ENCODE results near the gene PHACTR3.

The PHACTR3 gene

GRCh38 chr20:59577809-59578435, 26.4 kb upstream of the PHACTR3 start:
- Histone ChIP-seq H2AFZ (ENCODE audit: low read depth, low read length) (no peak overlapping the region), H3K9me3 (ENCODE audit: low read length) (no peaks in the 10 kb centered on the region), H3K4me3 (ENCODE audit: low read length) (no peak overlapping the region), H3K4me1 (ENCODE audit: insufficient read depth, low read length) (no peaks in the 10 kb centered on the region), H3K27me3 (ENCODE audit: insufficient read depth, low read length) (peaks cover 57% of the 10 kb centered on the region), H3K36me3 (ENCODE audit: insufficient read depth, low read length) (no peaks in the 10 kb centered on the region)

DNA sequence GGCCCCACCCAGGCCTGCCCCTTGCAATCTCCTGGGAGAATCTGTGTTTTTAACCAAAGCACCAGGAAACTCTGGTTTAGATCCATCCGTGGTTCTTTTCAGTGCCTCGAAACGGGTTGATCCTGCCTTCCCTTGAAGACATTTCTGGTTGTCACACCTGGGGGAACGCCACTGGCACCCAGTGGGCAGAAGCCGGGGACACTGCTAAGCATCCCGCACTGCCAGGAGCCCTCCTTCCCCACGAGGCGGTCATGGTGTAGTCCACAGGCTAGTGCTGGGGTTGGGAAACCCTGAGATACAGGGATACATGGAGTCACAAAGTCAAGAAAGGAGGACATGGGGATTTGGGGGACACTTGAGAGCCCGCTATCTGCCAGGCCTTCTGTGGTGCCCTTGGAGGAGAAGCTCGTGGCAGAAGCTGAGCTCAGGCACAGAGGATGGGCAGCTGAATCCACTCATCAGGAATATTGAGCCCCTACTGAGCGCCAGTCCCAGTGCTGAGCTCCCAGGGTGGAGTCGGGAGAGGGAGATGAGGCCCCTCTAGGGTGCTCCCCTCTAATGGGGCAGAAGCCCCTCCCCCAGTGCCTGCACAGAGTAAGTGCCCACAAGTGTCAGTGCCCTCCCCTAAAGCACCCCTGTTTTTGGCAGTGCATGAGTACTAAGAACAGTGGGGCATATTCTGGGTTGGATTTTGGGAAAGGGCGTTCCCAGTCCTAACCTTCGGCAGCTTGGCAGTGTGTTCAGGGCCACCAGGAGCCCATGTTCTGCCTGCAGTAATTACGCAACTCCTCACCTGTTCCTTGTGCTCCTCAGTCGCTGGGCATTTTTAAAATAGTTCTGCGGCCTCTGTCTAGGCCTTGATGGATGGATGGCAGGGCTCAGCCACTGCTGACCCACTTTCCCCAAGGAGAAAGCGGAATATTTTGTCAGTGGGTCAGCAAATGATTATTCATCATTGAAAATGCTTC, 25.6 kb upstream of the PHACTR3 start:
- no peak overlapping the region for H2AFZ ChIP-seq (ENCODE audit: low read depth, low read length)
- H3K4me3 ChIP-seq (ENCODE audit: low read length), result no peak overlapping the region
- no peaks in the 10 kb centered on the region for H3K9me3 ChIP-seq (ENCODE audit: low read length)
- H3K4me1 ChIP-seq (ENCODE audit: insufficient read depth, low read length), result no peaks in the 10 kb centered on the region
- no peaks in the 10 kb centered on the region for H3K36me3 ChIP-seq (ENCODE audit: insufficient read depth, low read length)
- H3K27me3 ChIP-seq (ENCODE audit: insufficient read depth, low read length), result peaks cover 50% of the 10 kb centered on the region

DNA sequence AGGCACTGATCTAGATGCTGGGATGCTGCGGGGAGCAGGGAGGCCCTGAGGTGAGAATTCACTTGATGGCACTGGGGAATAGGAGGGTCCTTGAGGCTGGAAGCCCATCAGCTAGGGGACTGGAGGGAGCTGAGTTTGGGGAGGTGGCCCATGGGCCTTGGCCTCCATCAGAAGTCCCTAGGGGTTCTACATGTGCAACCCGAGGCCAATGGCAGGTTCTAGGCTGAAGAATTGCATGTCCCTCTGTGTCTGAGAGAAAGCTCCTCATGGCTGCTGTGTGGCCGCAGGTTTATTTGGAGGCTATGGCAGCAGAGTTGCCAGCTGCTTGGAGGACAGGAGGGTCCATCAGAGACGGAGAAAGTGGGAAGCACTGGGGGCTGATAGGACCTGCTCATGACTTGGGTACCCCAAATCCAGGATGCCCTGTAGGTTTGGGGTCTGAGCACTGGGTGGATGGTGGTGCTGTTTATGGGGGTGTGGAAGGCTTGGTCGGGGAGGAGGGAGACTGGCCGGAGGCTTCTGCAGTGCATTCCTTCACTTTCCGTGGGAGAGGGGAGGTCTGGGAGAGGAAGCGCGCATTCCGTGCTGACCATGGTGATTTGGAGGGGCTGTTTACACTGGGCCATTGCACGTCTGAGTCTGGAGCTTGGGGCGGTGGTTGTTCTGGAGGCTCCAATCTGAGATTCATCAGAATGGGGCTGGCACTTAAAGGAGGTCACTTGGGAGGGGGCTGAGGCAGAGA, 24.8 kb upstream of the PHACTR3 start:
- Histone ChIP-seq H3K27me3 (ENCODE audit: insufficient read depth, low read length) (peaks cover 55% of the 10 kb centered on the region), H3K36me3 (ENCODE audit: insufficient read depth, low read length) (no peaks in the 10 kb centered on the region), H3K9me3 (ENCODE audit: low read length) (no peaks in the 10 kb centered on the region), H2AFZ (ENCODE audit: low read depth, low read length) (no peak overlapping the region), H3K4me1 (ENCODE audit: insufficient read depth, low read length) (no peaks in the 10 kb centered on the region), H3K4me3 (ENCODE audit: low read length) (no peak overlapping the region)

- Histone ChIP-seq H3K4me3 (ENCODE audit: low read length) (no peak overlapping the region), H3K4me1 (ENCODE audit: insufficient read depth, low read length) (no peaks in the 10 kb centered on the region), H3K27me3 (ENCODE audit: insufficient read depth, low read length) (peaks cover 48% of the 10 kb centered on the region), H2AFZ (ENCODE audit: low read depth, low read length) (no peak overlapping the region), H3K9me3 (ENCODE audit: low read length) (no peaks in the 10 kb centered on the region), H3K36me3 (ENCODE audit: insufficient read depth, low read length) (no peaks in the 10 kb centered on the region)
These were observed 24.0 kb upstream of the PHACTR3 start for GRCh38 chr20:59580146-59580946.

DNA sequence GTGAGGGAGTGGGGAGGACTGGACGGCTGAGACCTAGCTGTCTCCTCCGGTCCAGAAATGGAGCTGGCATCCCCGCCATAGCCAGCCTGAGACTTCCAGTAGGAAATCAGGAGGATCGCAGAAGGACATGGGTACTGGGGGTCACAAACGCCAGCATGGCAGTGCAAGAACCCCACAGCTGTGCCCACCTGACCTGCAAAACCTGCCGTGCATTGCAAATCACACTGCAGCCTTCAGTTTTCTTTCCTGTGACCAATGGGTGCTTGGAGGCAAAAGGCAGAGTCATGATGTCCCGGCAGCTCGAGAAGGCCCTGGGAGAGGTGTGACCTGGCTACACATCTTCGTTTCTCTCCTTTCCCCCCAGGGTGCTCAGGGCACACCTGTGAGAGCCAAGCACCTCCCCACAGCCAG, 23.3 kb upstream of the PHACTR3 start:
- H3K9me3 ChIP-seq (ENCODE audit: low read length), result no peaks in the 10 kb centered on the region
- H3K4me3 ChIP-seq (ENCODE audit: low read length), result no peak overlapping the region
- H3K27me3 ChIP-seq (ENCODE audit: insufficient read depth, low read length), result peaks cover 41% of the 10 kb centered on the region
- H2AFZ ChIP-seq (ENCODE audit: low read depth, low read length), result no peak overlapping the region
- no peaks in the 10 kb centered on the region for H3K4me1 ChIP-seq (ENCODE audit: insufficient read depth, low read length)
- no peaks in the 10 kb centered on the region for H3K36me3 ChIP-seq (ENCODE audit: insufficient read depth, low read length)

DNA sequence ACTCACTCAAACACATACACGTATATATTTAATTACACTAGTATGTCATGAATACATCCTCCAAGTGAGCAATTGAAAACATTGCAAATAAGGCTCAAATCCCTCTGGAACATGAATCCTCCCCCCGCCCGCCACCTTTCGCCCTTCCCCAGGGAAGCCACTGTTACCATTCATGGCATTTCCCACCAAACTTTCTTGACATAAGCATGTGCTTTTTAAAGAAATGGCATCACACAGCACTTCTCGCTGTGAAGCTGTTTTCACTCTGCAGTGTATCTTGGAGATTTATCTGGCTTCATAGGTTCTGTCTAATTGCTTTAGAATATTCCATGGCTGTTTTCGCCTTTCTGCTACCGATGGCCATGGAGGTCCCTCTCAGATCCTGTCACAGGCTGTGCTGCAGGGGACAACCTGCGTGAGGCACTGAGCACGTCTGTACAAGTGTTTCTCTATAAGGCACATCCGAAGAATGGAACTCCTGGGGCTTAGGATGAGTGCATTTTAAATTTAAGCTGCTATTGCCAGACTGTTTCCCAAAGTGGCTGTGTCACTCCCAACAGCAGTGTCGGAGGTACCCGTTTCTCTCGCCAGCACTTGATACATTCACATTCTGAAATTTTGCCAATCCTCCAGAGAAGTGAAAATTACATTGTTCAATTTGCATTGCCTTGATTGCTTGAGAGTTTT, 22.2 kb upstream of the PHACTR3 start:
- Histone ChIP-seq H3K27me3 (ENCODE audit: insufficient read depth, low read length) (peaks cover 30% of the 10 kb centered on the region), H3K9me3 (ENCODE audit: low read length) (no peaks in the 10 kb centered on the region), H3K4me3 (ENCODE audit: low read length) (no peak overlapping the region), H2AFZ (ENCODE audit: low read depth, low read length) (no peak overlapping the region), H3K36me3 (ENCODE audit: insufficient read depth, low read length) (no peaks in the 10 kb centered on the region), H3K4me1 (ENCODE audit: insufficient read depth, low read length) (no peaks in the 10 kb centered on the region)

GRCh38 chr20:59583428-59584277, 20.7 kb upstream of the PHACTR3 start:
- no peak overlapping the region for H3K4me3 ChIP-seq (ENCODE audit: low read length)
- peaks cover 16% of the 10 kb centered on the region for H3K27me3 ChIP-seq (ENCODE audit: insufficient read depth, low read length)
- no peaks in the 10 kb centered on the region for H3K9me3 ChIP-seq (ENCODE audit: low read length)
- H3K36me3 ChIP-seq (ENCODE audit: insufficient read depth, low read length), result no peaks in the 10 kb centered on the region
- no peaks in the 10 kb centered on the region for H3K4me1 ChIP-seq (ENCODE audit: insufficient read depth, low read length)
- no peak overlapping the region for H2AFZ ChIP-seq (ENCODE audit: low read depth, low read length)

DNA sequence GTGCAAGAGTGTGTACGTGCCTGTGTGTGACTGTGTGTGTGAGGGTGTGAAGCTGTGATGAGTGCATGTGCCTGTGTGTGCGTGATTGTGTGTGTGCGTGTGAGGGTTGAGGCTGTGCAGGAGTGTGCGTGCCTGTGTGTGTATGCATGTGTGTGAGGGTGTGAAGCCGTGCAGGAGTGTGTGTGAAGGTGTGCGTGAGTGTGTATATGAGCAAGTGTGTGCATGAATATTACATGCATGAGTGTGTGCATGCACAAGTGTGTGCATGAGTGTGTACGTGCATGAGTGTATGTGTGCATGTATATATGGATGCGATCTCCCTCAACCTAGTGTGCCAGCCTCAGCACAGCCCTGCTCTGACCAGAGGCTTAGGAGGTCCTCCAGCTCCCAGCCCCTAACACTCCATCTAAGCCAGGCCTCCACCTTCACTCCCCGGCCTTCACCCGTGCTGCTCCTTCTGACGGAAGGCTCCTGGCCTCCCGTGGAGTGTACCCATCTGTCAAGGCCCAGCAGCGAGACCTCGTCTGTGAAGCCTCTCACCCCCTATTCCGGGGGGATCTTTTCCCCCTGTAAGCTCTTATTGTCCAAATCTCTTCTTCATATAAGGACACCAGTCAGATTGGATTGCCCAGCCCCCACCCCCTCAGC, 19.9 kb upstream of the PHACTR3 start:
- peaks cover 10% of the 10 kb centered on the region for H3K27me3 ChIP-seq (ENCODE audit: insufficient read depth, low read length)
- H3K4me3 ChIP-seq (ENCODE audit: low read length), result no peak overlapping the region
- H3K36me3 ChIP-seq (ENCODE audit: insufficient read depth, low read length), result no peaks in the 10 kb centered on the region
- H3K4me1 ChIP-seq (ENCODE audit: insufficient read depth, low read length), result no peaks in the 10 kb centered on the region
- no peaks in the 10 kb centered on the region for H3K9me3 ChIP-seq (ENCODE audit: low read length)
- no peak overlapping the region for H2AFZ ChIP-seq (ENCODE audit: low read depth, low read length)

DNA sequence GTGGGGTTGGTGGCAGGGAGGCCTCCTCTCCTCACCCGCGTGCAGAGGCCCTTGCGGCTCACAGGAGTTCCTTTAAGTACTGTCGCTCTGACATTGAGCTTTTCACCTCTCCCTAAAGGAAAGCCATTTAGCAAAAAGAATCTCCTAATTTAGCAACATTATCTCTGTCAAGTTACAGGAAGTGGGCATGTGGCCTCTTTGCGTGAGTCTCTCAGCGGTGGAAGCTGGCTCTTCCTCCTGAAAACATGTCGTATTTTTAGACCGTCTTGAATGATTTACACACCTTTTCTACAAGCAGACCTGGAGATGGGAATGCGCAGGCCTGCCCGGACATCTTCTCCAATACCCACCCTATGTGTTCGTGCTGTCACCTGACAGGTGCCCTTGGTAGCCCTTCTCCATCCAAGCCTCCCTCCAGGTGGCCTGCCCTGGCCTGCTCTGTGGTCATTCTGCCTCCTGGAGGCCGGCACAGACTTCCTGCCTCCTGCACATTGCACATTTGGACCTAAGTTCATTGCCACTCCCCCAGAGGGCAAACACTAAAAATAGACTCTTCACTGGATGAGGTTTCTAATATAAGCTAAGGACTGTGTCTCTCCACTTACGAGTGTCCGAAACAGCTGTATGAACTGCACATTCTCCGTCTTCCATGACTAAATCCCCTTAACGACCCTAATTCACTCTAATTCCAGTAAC, 18.5 kb upstream of the PHACTR3 start:
- Histone ChIP-seq H2AFZ (ENCODE audit: low read depth, low read length) (no peak overlapping the region), H3K9me3 (ENCODE audit: low read length) (no peaks in the 10 kb centered on the region)

DNA sequence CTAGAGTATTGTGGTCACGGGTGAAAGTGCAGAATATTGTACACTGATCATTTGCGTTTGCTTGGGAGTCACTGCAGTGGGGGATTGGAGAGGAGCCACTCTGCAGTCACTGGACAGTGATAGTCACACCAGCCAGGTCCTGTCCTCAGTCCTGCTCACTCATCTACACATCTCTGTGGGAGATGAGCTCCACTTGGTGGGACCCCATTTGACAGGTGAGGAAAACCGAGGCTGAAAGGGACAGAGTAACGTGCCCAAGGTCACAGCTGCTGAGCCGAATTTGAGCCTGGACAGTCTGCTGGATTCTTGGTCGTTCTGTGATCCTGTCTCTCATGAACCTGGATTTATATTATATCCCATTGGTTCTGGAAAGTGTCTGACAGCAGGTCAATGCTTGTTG, 17.7 kb upstream of the PHACTR3 start:
- Histone ChIP-seq H3K4me3 (ENCODE audit: low read length) (no peak overlapping the region), H3K36me3 (ENCODE audit: insufficient read depth, low read length) (no peaks in the 10 kb centered on the region), H3K4me1 (ENCODE audit: insufficient read depth, low read length) (no peaks in the 10 kb centered on the region), H3K27me3 (ENCODE audit: insufficient read depth, low read length) (peaks cover 9% of the 10 kb centered on the region), H2AFZ (ENCODE audit: low read depth, low read length) (no peak overlapping the region), H3K9me3 (ENCODE audit: low read length) (no peaks in the 10 kb centered on the region)

More for the DNA sequence above, 18.5 kb upstream of the PHACTR3 start:
- no peaks in the 10 kb centered on the region for H3K36me3 ChIP-seq (ENCODE audit: insufficient read depth, low read length)
- H3K27me3 ChIP-seq (ENCODE audit: insufficient read depth, low read length), result peaks cover 6% of the 10 kb centered on the region
- no peaks in the 10 kb centered on the region for H3K4me1 ChIP-seq (ENCODE audit: insufficient read depth, low read length)
- no peak overlapping the region for H3K4me3 ChIP-seq (ENCODE audit: low read length)

GRCh38 chr20:59587570-59587969, 16.8 kb upstream of the PHACTR3 start:
- Histone ChIP-seq H3K4me1 (ENCODE audit: insufficient read depth, low read length) (no peaks in the 10 kb centered on the region), H3K9me3 (ENCODE audit: low read length) (no peaks in the 10 kb centered on the region), H2AFZ (ENCODE audit: low read depth, low read length) (no peak overlapping the region), H3K36me3 (ENCODE audit: insufficient read depth, low read length) (no peaks in the 10 kb centered on the region), H3K27me3 (ENCODE audit: insufficient read depth, low read length) (peaks cover 14% of the 10 kb centered on the region), H3K4me3 (ENCODE audit: low read length) (no peak overlapping the region)

Measured in neuron (in vitro differentiated cells).